ENCODE data around the gene CPEB3.

- no peak for TF ChIP-seq CTCF (IDR thresholded peaks at IDR 0.05; ENCODE audit: extremely low read depth in 1 of 2, insufficient read depth in 1 of 2, low read depth in 1 of 2, low read length in 2 of 2)
- TF ChIP-seq MYC (IDR thresholded peaks at IDR 0.05; ENCODE audit: low read depth, low read length), result no peak
- TF ChIP-seq POLR2AphosphoS5 (IDR thresholded peaks at IDR 0.05; ENCODE audit: insufficient read depth, low read depth, low read length), result no peak
- no peak for TF ChIP-seq MAX (IDR thresholded peaks at IDR 0.05; ENCODE audit: insufficient read depth, insufficient read length)
- TF ChIP-seq GATA2 (IDR thresholded peaks at IDR 0.05; ENCODE audit: insufficient read depth, insufficient read length, low read depth, low read length), result no peak
- TF ChIP-seq POLR2A (IDR thresholded peaks at IDR 0.05; ENCODE audit: low read depth, low read length), result no peak
- no peak for TF ChIP-seq EZH2 (IDR thresholded peaks at IDR 0.05; ENCODE audit: borderline replicate concordance, low read depth, low read length, severe bottlenecking)
- TF ChIP-seq JUN (IDR thresholded peaks at IDR 0.05; ENCODE audit: borderline replicate concordance, insufficient read depth, insufficient read length, low read depth), result no peak
- no peak for TF ChIP-seq FOS (IDR thresholded peaks at IDR 0.05; ENCODE audit: borderline replicate concordance, insufficient read depth, low read length)
Observed at GRCh38 chr10:92082583-92083280, 208.1 kb downstream of the CPEB3 start.

All from endothelial cell of umbilical vein (primary cell).